NCI-H226 (cell line): ENCODE data around the gene PDE1A.

Source experiments
- DNase-seq: peaks from one replicate; pipeline ENCODE4 v3.0.0-alpha.2; 2015

The PDE1A gene

DNA sequence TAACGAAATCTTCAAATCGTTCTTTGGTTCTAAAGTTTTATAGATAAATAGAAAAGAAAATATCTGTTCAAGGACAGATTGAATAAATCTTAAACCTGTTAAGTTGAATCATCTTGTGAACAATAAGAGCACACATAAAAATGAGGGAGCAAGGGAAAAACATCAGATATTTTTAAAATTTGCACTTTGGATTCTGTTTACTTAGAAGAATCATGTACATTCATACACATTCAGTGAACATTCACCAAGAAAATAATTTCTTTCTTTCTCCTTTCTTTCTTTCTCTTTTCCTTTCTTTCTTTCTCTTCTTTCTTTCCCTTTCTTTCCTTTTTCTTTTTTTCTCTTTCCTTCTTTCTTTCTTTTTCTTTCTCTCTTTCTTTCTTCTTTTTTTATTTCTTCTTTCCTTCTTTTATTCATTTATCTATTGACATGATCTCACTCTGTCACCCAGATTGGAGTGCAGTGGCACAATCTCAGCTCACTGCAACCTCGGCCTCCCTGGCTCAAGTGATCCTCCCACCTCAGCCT, 164.9 kb downstream of the PDE1A start:
- no peak for DNase-seq

DNA sequence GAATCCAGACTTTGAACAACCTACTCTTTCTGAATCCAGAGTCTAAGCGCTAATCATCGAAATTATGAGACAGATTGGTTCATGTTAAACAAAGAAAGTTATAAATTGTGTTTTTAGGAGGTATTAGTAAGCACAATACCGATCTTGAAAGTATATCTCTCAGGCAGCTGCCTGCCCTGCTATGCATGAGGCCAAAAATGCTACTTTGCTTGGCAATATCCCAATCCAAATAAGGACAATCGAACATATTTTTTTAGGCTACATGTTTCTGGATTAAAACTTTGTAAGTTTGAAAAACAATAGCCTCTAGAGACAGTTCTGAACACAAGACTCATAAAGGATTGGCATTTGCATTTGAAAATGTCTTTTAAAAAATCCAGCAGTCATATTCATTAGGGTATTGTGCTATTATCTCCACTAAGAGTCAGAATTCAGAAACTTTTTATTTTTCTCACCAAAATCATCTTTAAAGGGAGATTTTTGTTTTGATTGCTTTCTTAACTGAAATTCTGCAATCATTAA, 167.1 kb downstream of the PDE1A start:
- DNase-seq: no peak

DNA sequence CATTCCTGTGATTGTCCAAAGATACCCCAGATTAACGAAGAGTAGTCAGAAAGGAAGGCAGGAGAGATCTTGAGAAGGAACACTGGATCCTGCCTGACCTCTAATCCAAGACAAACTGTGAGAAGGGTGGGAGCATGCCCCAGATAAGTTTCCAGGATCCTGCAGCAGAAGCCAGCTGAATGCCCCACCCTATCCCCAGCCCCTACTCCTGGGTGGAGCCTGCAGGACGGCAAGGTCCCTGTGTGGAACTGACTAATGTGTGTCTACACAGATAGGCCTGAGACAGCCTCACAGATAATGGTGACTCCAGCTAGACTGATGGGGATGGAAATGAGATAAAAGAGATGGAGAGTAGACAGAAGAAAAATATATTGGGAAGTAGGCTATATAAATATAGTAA, 174.3 kb downstream of the PDE1A start:
- no peak for DNase-seq

DNA sequence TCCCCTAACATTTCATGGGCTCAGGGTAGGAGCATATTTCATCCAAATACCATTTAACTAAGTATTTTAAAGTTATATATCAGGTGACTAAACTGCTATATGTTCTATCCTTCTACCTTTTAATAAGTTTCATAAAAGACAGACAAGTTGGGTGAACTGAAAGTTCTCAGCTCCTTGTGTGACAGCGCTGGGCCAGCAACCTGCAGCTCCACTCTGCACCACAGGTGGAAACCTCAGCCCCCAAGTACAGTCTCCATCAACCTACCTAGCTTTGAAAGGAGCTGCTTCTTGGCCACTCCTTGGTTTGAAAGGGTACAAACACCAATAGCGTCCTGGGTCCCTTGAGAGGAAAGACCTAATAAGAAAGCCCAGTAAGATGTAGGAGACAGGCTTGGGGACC, 177.9 kb downstream of the PDE1A start:
- no peak for DNase-seq

DNA sequence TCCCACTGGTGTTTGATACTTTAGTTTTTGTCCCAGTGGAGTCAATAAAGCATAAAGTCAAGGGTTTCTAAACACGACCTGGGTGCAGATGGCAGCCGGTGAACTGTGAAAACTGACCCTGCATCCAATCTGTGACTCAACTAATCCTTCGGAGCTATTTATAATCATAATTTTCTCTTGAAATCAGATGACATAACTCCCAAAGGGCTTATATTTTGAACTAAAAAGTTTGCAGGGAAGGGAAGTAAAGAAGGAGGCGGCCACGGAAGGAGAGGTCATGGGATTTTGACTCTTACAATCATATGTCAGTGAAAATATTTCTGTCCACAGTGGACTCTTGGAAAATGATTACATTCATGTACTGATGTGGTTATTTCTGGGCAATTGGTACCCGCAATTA, 178.5 kb downstream of the PDE1A start:
- no peak for DNase-seq

DNA sequence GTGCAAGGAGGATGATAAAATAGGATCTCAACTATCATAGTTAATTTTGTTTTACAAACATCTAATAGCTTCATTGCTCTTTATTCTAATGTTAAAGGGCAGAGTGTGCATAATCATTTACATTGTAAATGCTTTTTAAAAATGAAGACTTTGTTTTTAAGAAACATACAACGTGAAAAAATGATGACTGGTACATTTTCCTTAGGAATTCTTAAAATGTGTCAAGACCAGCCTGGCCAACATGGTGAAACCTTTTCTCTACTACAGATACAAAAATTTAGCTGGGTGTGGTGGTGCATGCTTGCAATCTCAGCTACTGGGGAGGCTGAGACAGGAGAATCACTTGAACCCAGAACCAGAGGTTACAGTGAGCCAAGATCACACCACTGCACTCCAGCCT, 179.0 kb downstream of the PDE1A start:
- no peak for DNase-seq

DNA sequence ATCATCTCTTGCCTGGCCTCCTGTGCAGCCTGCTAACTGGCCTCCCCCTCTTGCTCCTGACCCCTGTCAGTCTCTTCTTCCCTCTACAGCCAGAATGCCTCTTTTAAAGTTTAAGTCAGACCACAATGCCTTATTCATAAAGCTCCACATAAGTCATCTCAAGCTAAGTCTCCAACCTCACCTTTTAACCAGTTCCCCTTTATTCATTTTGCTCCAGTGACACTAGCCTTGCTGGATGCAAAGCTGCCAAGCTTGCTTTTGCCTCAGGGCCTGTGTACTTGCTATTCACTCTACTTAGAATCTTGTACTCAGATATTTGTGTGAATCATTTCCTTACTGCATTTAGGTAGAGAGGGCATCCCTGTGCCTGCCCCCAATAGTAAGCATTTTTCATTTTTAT, 180.9 kb downstream of the PDE1A start:
- DNase-seq: peak; percentile 80

DNA sequence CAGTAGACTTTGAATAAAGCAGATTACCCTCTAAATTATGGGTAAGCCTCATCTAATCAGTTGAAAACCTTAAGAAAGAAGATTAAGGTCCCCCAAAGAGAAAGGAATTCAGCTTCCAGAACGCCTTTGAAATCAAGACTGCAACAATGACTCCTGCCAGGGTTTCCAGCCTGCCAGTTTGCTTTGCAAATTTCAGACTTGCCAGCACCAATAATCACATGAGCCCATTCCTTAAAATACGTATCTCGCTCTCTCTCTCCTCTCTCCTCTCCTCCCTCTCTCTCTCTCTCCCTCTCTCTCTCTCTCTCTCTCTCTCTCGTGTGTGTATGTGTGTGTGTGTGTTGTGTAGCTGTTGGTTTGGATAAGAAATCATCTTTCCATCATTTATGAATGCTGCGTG, 184.2 kb downstream of the PDE1A start:
- DNase-seq: no peak

- DNase-seq: peak; percentile 7
Observed at GRCh38 chr2:182241936-182242335, 184.9 kb downstream of the PDE1A start.

- no peak for DNase-seq
Observed at GRCh38 chr2:182240862-182241371, 185.9 kb downstream of the PDE1A start.

GRCh38 chr2:182230561-182230960, 196.3 kb downstream of the PDE1A start:
- DNase-seq: peak; percentile 11

GRCh38 chr2:182229297-182229696, 197.5 kb downstream of the PDE1A start:
- DNase-seq: peak; percentile 9

DNA sequence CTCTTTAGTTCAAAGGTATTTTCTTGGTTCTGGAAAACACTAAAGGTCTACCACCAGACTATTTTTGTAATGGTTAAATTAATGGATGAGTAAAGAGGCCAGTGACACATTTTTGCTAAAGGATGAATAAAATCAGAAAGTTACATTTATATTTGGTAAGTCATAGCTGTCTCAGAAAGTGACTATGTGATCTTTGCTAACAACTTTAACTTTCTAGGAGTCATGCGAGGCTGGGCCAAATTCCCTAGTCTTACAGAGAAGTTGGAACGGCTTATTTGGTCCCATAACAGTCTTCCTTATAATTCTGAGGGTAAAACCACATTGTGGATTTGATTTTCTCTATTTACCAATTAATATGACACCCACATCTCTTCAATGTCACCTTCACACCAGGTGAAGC, 198.1 kb downstream of the PDE1A start:
- DNase-seq: no peak

- DNase-seq: no peak
Observed at GRCh38 chr2:182228073-182228473, 198.8 kb downstream of the PDE1A start.

DNA sequence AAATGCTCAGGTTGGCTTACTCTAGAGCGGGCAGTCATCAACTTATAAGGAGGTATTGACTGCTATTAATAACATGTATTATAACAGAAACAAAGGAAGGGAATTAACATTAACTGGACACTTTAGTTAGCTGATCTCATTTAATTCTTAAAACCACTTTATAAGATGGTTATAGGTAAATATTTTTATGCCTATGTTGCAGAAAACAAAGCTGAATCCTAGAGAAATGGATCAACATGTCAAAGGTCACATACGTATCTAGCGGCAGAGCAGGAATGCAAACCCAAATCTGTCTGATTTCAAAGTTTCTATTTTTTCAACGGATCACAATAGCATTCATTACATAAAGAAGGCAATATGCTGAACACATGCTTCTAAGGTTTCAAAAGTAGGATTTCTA, 200.0 kb downstream of the PDE1A start:
- no peak for DNase-seq

DNA sequence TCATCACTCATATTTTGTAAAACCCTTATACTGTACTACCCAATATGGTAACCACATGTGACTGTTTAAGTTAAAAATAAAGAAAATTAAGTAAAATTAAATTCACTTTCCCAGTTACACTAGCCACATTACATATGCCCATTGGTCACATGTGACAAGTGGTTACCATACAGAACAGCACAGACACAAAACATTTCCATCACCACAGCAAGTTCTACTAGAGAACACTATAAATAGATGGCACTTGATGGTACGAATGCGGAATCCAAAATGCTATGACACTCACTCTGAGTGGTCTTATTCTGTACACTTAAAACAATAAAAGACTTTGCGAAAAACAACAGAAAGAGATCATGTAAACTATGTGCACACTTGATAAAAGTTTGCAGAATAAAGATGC, 202.2 kb downstream of the PDE1A start:
- no peak for DNase-seq

GRCh38 chr2:182220998-182221397, 205.8 kb downstream of the PDE1A start:
- no peak for DNase-seq

DNA sequence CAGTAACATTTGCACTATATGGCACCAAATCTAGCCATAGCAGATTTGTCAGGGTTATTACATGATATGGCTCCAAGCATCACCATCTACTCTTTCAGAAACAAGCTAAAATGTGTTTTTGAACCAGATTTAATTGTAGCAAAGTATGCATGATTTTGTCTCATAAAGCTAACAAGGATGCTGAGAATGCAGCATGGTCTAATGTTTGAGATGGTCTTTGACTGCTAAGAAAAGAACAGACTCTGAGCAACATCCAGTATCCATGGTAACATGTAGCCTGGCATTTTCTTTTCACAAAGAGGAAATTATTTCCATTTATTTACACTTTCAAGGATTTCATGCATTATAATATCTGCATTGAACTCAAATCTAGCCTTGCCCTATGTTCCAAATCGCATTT, 206.5 kb downstream of the PDE1A start:
- no peak for DNase-seq

- DNase-seq: no peak
Observed at GRCh38 chr2:182210669-182211068, 216.2 kb downstream of the PDE1A start.

DNA sequence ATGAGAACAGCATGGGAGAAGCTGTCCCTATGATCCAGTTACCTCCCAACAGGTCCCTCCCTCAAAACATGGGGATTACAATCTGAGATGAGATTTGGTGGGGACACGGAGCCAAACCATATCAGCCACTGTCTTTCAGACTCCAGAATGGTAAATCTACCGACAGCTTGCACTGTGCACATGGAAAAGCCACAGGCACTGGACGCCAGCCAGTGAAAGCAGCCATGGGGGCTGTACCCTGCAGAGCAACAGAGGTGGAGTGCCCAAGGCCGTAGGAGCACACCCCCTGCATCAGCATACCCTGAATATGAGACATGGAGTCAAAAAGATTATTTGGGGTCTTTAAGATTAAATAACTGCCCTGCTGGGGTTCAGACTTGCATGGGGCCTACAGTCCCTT, 218.4 kb downstream of the PDE1A start:
- DNase-seq: no peak

DNA sequence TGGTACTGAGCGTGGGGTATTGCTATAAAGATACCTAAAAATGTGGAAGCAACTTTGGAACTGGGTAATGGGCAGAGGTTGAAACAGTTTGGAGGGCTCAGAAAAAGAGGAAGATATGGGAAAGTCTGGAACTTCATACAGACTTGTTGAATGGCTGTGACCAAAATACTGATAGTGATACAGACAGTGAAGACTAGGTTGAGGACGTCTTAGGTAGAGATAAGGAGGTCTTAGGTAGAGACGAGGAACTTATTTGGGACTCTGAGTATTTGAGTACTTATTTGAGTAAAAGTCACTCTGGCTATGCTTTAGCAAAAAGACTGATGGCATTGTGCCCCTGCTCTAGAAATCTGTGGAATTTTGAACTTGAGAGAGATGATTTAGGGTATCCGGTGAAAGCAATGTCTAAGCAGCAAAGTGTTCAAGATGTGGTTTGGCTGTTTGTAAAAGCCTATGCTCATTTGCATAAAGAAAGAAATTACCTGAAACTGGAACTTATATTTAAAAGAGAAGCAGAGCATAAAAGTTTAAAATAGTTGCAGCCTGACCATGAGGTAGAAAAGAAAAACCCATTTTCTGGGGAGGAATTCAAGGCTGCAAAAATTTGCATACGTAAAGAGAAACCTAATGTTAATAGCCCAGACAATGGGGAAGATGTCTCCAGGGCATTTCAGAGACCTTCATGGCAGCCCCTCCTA, 219.6 kb downstream of the PDE1A start:
- no peak for DNase-seq

DNA sequence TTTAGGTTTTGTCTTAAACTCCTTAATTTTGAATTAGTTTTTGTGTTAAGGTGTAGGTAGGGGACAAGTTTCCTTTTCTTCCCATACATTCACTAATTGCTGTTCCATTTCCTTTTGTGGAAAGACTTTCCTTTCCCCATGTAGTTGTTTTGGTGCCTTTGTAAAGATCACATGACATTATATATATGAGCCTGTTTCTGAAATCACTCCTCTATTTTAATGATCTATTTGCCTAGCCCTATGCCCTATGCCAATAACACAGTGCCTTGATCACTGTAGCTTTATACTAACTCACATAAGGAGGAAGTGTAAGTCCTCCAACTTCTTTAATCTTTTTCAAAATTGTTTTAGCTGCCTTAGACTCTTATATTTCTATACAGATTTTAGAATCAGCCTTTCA, 229.3 kb downstream of the PDE1A start:
- no peak for DNase-seq

GRCh38 chr2:182193291-182193690, 233.5 kb downstream of the PDE1A start:
- DNase-seq: no peak

DNA sequence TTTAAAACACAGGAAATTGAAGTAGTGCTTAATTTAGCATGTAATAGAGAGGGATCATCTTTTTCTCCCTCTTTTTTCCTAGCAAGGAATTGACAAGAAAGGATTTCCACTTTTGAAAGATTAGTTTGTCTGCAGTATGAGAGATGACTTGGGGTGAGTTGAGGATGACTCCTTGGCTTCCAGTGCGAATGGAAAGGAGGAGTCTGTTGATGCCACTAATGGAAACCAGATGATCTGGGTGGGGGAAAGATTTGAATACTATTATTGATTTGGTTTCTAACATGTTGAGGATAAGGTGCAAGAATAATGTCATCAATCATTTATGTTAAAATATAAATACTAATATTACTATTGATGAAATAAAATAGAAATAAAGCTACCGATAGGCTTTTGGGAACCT, 235.8 kb downstream of the PDE1A start:
- no peak for DNase-seq

DNA sequence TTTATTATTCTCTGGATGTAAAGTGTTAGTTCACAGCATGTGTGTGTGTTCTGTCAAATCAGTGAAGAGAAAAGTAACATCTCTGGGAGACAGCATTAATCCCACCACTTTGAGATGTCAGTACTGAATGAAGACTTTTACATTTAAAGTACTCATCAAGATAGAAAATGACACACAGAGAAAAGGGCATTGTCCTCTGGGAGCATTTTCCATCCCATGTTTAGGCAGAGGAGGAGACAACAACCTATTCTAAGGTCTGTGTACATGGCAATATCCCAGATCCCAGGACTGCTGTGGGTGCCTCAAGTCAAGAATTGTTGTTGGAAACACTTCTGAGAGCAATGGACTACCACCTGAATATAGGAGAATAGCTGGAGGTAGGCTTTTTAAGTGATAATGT, 239.7 kb downstream of the PDE1A start:
- no peak for DNase-seq
